ENCODE results near the gene GDPD5.

- TF ChIP-seq CTCF (IDR thresholded peaks at IDR 0.05) (no peak), EZH2 (IDR thresholded peaks at IDR 0.05; ENCODE audit: borderline replicate concordance, insufficient read depth, low read depth, low read length, poor library complexity, severe bottlenecking) (no peak)
Observed at GRCh38 chr11:75562048-75562835, 36.5 kb upstream of the GDPD5 start, which contains the start of gene SERPINH1.
